Adrenal gland (tissue), 12 donors: ENCODE results near the gene KRT26. TPM values are rescaled to one million over a fixed set of nuclear protein-coding genes. Genes with fewer than 3 reads are reported as not detected.

Experiments
- DNase-seq, 7 donors: peaks; one replicate each; pipeline ENCODE4 v3.0.0-alpha.2; 2019 to 2020
- H3K27ac ChIP-seq, 5 donors: fragments of 200-600 bp; sonication (generic) in 4 of 5; 1 replicate in 3 of 5; 2 replicates in 2 of 5; pipeline versions ENCODE4 v1.5.1 to v1.8.0; 2016 to 2020; ENCODE audit warnings: mild to moderate bottlenecking in 1 of 5
- H3K27me3 ChIP-seq: fragments of 200-600 bp; 2 replicates; pipeline ENCODE4 v1.8.0; 2021
- H3K36me3 ChIP-seq, 2 donors: fragments of 200-600 bp; replicated peaks in 1 of 2; 1 replicate in 1 of 2; 2 replicates in 1 of 2; pipeline versions ENCODE4 v1.5.1 to v1.8.0; 2018 to 2022
- H3K4me1 ChIP-seq, 2 donors: fragments of 200-600 bp; replicated peaks in 1 of 2; 1 replicate in 1 of 2; 2 replicates in 1 of 2; pipeline versions ENCODE4 v1.5.1 to v1.8.0; 2018 to 2021
- H3K4me3 ChIP-seq, 4 donors: fragments of 200-600 bp; sonication (generic) in 3 of 4; one replicate each; pipeline ENCODE4 v1.5.1; 2016 to 2018
- H3K9me3 ChIP-seq, 3 donors: fragments of 200-600 bp; sonication (generic) in 1 of 3; replicated peaks in 1 of 3; 1 replicate in 2 of 3; 2 replicates in 1 of 3; pipeline versions ENCODE4 v1.5.1 to v1.8.0; 2016 to 2021
- POLR2A ChIP-seq, 2 donors: fragments of 450-650 bp; IDR thresholded peaks; one replicate each; pipeline ENCODE4 v1.6.1; 2017; ENCODE audit warnings: antibody characterized with exemption in 2 of 2, mild to moderate bottlenecking in 2 of 2, moderate library complexity in 1 of 2
- WGBS, 4 donors: extraction: QIAGEN DNeasy Blood & Tissue Kit in 2 of 4; methylation state at CpG; one replicate each; pipeline versions ENCODE4 v1.1.5 to v1.1.7; 2013 to 2017; 5-methylcytosine and 5-hydroxymethylcytosine counted together
- intact Hi-C, 2 donors: fragments of 100-400 bp; cut with DNase I; formaldehyde crosslinking; loops; one replicate each; pipeline versions ENCODE4 v1.14.1 to v1.15.0; 2022 to 2023
- polyA plus RNA-seq, 3 donors: library from polyadenylated mRNA; stranded (reverse); fragments of 200-250 nt in 2 of 3; fragments of 350-450 nt in 1 of 3; fragmentation: Illumina TruSeq in 1 of 3; extraction: RNeasy Lipid Tissue Mini Kit (QIAGEN cat#74804) in 1 of 3; gene quantifications; one replicate each; pipeline ENCODE4 v1.2.3, GENCODE V29; 2013 to 2014
- total RNA-seq, 9 donors: library from RNA; depleted of rRNA in 4 of 9; stranded (reverse); fragments of >200 nt in 4 of 9; fragments of 120-200 nt in 1 of 9; fragmentation: NEBNext Ultra II Directional in 1 of 9; extraction: Animal tissue kit (Norgen Biotek cat#: 25700) in 1 of 9; gene quantifications; one replicate each; pipeline versions ENCODE4 v1.1.0 to v1.2.4, GENCODE V29; 2013 to 2023
- TF ChIP-seq, protein P1 (sequence below), 6 experiments: fragments of 450-650 bp in 4 of 6; fragments of 200-600 bp in 2 of 6; sonication (generic) in 1 of 6; IDR thresholded peaks; 1 replicate in 5 of 6; 2 replicates in 1 of 6; pipeline versions ENCODE4 v1.5.1 to v1.8.0; 2016 to 2021; ENCODE audit warnings: antibody characterized with exemption in 6 of 6, mild to moderate bottlenecking in 2 of 6, moderate library complexity in 1 of 6
- donor health status: healthy with polysubstance abuse.
- donor health status: Bipolar disorder and iron deficiency.
- donor health status: DM: yes; HTN: yes; CAD: no.
- donor health status: DM: no; HTN: no; CAD: no.
- donor health status: DM: no; HTN: no; CAD: no.
- donor health status: DM: yes; HTN: yes; CAD: no.

The KRT26 gene
- total and polyA plus RNA-seq, 12 donors: not detected

DNA sequence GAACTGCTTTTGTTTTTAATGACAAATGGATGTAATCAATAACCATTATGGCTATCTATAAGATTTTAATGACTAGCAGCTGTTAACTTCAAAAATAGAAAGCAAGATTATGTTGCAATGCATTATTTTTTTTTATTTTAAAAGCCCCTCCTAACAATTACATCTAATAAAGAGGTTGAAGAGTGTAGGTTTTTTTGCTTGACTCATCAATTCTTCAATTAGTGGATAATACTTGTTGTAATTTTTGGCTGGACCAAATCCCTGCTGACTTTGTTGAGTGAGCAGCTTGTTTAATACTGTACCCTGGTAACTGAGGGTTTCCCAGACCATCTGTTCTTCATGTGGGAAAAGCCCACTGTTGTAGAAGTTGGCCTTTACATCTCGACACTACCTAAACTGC is 41.0 kb downstream of the KRT26 start:
- Histone ChIP-seq H3K27ac (no peak overlapping the region), H3K27me3 (peaks cover 4% of the 10 kb centered on the region), H3K4me3 (no peak overlapping the region), H3K36me3 (no peaks in the 10 kb centered on the region), H3K9me3 (no peaks in the 10 kb centered on the region), H3K4me1 (no peaks in the 10 kb centered on the region)
- DNase-seq: no peak
- no peak for TF ChIP-seq POLR2A (IDR thresholded peaks at IDR 0.05)
- TF ChIP-seq, protein P1, sequence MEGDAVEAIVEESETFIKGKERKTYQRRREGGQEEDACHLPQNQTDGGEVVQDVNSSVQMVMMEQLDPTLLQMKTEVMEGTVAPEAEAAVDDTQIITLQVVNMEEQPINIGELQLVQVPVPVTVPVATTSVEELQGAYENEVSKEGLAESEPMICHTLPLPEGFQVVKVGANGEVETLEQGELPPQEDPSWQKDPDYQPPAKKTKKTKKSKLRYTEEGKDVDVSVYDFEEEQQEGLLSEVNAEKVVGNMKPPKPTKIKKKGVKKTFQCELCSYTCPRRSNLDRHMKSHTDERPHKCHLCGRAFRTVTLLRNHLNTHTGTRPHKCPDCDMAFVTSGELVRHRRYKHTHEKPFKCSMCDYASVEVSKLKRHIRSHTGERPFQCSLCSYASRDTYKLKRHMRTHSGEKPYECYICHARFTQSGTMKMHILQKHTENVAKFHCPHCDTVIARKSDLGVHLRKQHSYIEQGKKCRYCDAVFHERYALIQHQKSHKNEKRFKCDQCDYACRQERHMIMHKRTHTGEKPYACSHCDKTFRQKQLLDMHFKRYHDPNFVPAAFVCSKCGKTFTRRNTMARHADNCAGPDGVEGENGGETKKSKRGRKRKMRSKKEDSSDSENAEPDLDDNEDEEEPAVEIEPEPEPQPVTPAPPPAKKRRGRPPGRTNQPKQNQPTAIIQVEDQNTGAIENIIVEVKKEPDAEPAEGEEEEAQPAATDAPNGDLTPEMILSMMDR (IDR thresholded peaks at IDR 0.05): no peak
- intact Hi-C loops: no loop called here
- WGBS, 4 donors: 45 to 75% (median 69%) methylated on average over 1 of the region's 1 CpG

DNA sequence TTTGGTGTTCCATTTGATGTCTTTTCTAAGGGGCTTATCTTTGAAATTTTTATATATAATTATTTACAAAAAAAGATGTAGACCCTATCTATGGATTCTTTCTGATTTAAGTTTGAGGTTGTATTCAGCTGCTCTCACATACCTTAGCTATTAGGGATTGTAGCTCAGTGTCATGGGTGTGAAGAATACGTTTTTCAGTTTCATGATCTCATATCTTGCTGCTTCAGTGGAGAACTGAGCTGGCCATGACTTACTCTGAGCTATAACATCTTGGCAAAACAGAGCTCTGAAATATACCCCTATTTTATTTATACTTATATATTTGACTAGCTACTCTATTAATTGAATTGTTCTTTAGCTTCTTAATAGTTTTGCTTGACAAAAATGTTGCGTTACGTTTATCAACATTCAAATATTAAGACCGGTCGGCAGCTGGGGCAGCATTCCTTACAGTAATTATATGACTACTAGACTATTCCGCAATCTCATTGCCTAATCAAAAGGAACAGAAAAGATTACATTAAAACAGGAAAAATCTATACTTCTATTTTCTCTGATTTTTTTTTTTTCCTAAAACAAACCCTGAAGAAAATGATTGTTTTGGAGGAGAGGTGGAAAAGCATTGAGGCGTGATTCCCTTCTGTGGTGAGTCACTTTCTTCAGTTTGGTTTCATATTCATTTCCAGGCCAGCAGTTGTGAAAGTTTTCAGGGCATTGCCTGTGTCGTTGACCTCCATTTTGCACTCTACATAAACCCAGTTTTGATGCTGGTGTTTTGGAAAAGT is 44.4 kb downstream of the KRT26 start:
- no peaks in the 10 kb centered on the region for H3K36me3 ChIP-seq
- intact Hi-C loops: no loop called here
- no peak for TF ChIP-seq POLR2A (IDR thresholded peaks at IDR 0.05)
- TF ChIP-seq, protein P1 (IDR thresholded peaks at IDR 0.05): no peak
- H3K27ac ChIP-seq: no peak overlapping the region
- peak in 1 of 7 donors; percentile 3 for DNase-seq
- WGBS, 4 donors: 64 to 74% (median 67%) methylated on average over 8 of the region's 8 CpGs
- H3K27me3 ChIP-seq: peaks cover 1% of the 10 kb centered on the region
- no peaks in the 10 kb centered on the region for H3K9me3 ChIP-seq
- no peak overlapping the region for H3K4me3 ChIP-seq
- H3K4me1 ChIP-seq: no peaks in the 10 kb centered on the region

DNA sequence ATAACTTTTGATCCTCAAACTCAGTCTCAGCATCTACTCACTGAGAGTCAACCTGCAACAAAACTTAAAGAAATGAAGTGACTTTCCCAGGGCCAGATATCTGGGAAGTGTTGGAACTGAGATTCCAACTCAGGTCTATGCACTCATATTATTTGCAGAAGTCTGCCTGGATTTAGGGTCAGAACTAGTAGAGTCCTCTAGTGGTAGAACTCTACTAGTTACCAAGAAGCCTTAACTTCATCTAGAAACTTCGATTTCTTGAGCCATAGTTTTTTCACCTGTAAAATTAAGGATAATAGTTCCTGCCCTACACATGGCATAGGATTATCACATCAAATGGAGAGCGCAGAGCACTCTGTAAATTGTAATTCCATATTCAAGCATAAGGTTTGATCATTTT is 45.1 kb downstream of the KRT26 start:
- Histone ChIP-seq H3K4me3 (no peak overlapping the region), H3K27me3 (no peaks in the 10 kb centered on the region), H3K4me1 (no peaks in the 10 kb centered on the region), H3K36me3 (no peaks in the 10 kb centered on the region), H3K27ac (no peak overlapping the region), H3K9me3 (no peaks in the 10 kb centered on the region)
- no peak for TF ChIP-seq POLR2A (IDR thresholded peaks at IDR 0.05)
- TF ChIP-seq, protein P1 (IDR thresholded peaks at IDR 0.05): peak in 1 of 6 experiments; percentile 3
- intact Hi-C loops: no loop called here
- WGBS, 4 donors: 55 to 75% (median 69%) methylated on average over 2 of the region's 2 CpGs
- no peak for DNase-seq

DNA sequence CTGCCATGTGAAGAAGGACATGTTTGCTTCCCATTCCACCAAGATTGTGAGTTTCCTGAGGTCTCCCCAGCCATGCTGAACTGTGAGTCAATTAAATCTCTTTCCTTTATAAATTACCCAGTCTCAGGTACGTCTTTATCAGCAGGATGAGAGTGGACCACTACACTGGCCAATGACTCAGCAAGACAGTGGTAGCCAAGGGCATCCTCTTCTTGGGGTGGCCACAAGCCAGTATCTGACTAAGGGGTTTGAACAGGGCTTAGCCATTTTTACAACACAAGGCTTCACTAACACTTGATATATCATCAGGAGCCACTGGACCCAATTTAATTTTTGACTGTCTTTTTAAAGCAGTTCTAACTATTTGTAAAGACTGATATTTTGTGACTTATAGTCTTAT is 47.3 kb downstream of the KRT26 start:
- H3K4me3 ChIP-seq: no peak overlapping the region
- TF ChIP-seq, protein P1 (IDR thresholded peaks at IDR 0.05): no peak
- TF ChIP-seq POLR2A (IDR thresholded peaks at IDR 0.05): no peak
- no peak for DNase-seq
- H3K36me3 ChIP-seq: no peaks in the 10 kb centered on the region
- H3K27ac ChIP-seq: no peak overlapping the region
- intact Hi-C loops: no loop called here
- no peaks in the 10 kb centered on the region for H3K4me1 ChIP-seq
- no peaks in the 10 kb centered on the region for H3K27me3 ChIP-seq
- 39 to 53% (median 46%) methylated on average over 1 of the region's 1 CpG for WGBS, 4 donors
- H3K9me3 ChIP-seq: no peaks in the 10 kb centered on the region
